Left ventricle myocardium inferior (tissue), 1 donor: Measurements from ENCODE around the gene IQCH. TPM values are rescaled to one million over a fixed set of nuclear protein-coding genes. Genes with fewer than 3 reads are reported as not detected.
"Not testable (repeated sequence)": the region's sequence is repeated elsewhere in the genome, so short reads cannot be mapped to it uniquely, and the experiment has no call there.

Experiments
- DNase-seq: peaks from one replicate; pipeline ENCODE4 v3.0.0-alpha.2; 2020
- H3K27ac ChIP-seq: fragments of 200-600 bp; replicated peaks from 2 replicates; pipeline ENCODE4 v1.8.0; 2021
- H3K27me3 ChIP-seq: fragments of 200-600 bp; 2 replicates; pipeline ENCODE4 v1.8.0; 2021; ENCODE audit warnings: low read depth
- H3K36me3 ChIP-seq: fragments of 200-600 bp; 2 replicates; pipeline ENCODE4 v1.8.0; 2021
- H3K4me1 ChIP-seq: fragments of 200-600 bp; 2 replicates; pipeline ENCODE4 v1.8.0; 2021
- H3K4me3 ChIP-seq: fragments of 200-600 bp; 2 replicates; pipeline ENCODE4 v1.8.0; 2021; ENCODE audit warnings: mild to moderate bottlenecking, moderate library complexity
- H3K9me3 ChIP-seq: fragments of 200-600 bp; replicated peaks from 2 replicates; pipeline ENCODE4 v1.8.0; 2021
- CTCF ChIP-seq: fragments of 200-600 bp; IDR thresholded peaks from 2 replicates; pipeline ENCODE4 v1.8.0; 2021; ENCODE audit warnings: antibody characterized with exemption, mild to moderate bottlenecking, borderline replicate concordance
- intact Hi-C: fragments of 100-400 bp; cut with micrococcal nuclease; formaldehyde crosslinking; loops from one replicate; pipeline ENCODE4 v1.11.0; 2022
- total RNA-seq: library from RNA; stranded (reverse); fragmentation: NEBNext Ultra II Directional; extraction: Animal tissue kit (Norgen Biotek cat#: 25700); gene quantifications from one replicate; pipeline ENCODE4 v1.2.1, GENCODE V29; 2021
- donor health status: DM: no; HTN: yes; CAD: no; lungs with severe emphysema.

The IQCH gene
- total RNA-seq, 1 donor from 2014 or later = 1.1 TPM

- no peak for DNase-seq
- TF ChIP-seq CTCF = no peak
- Histone ChIP-seq H3K27me3 (no peaks in the 10 kb centered on the region), H3K9me3 (no peaks in the 10 kb centered on the region), H3K36me3 (no peaks in the 10 kb centered on the region), H3K27ac (no peak overlapping the region), H3K4me3 (no peak overlapping the region), H3K4me1 (peaks cover 30% of the 10 kb centered on the region)
- intact Hi-C loops = no loop called here
Observed at GRCh38 chr15:67256051-67256450, 1.5 kb downstream of the IQCH start.

GRCh38 chr15:67258412-67258811 is 3.8 kb downstream of the IQCH start:
- H3K27me3 ChIP-seq, H3K4me3 ChIP-seq, DNase-seq, intact Hi-C loops, H3K36me3 ChIP-seq, H3K9me3 ChIP-seq, H3K27ac ChIP-seq: not testable (repeated sequence)
- H3K4me1 ChIP-seq = peaks cover 19% of the 10 kb centered on the region

- intact Hi-C loops = no loop called here
- no peak for TF ChIP-seq CTCF
- Histone ChIP-seq H3K27ac (no peak overlapping the region), H3K9me3 (no peaks in the 10 kb centered on the region), H3K4me1 (peaks cover 9% of the 10 kb centered on the region), H3K27me3 (no peaks in the 10 kb centered on the region), H3K4me3 (no peak overlapping the region), H3K36me3 (no peaks in the 10 kb centered on the region)
- no peak for DNase-seq
Observed at GRCh38 chr15:67259379-67259778, 4.8 kb downstream of the IQCH start.

- intact Hi-C loops = no loop called here
- Histone ChIP-seq H3K36me3 (no peaks in the 10 kb centered on the region), H3K4me1 (peaks cover 7% of the 10 kb centered on the region), H3K9me3 (no peaks in the 10 kb centered on the region), H3K4me3 (no peak overlapping the region), H3K27me3 (no peaks in the 10 kb centered on the region), H3K27ac (no peak overlapping the region)
- no peak for TF ChIP-seq CTCF
- no peak for DNase-seq
Observed at GRCh38 chr15:67259806-67260205, 5.2 kb downstream of the IQCH start.

GRCh38 chr15:67266870-67267269 is 12.3 kb downstream of the IQCH start:
- TF ChIP-seq CTCF = no peak
- no peaks in the 10 kb centered on the region for H3K27me3 ChIP-seq
- DNase-seq = no peak
- no peaks in the 10 kb centered on the region for H3K36me3 ChIP-seq
- H3K4me3 ChIP-seq = no peak overlapping the region
- no peaks in the 10 kb centered on the region for H3K9me3 ChIP-seq
- H3K4me1 ChIP-seq = no peaks in the 10 kb centered on the region
- intact Hi-C loops = no loop called here
- no peak overlapping the region for H3K27ac ChIP-seq

GRCh38 chr15:67267440-67267839 is 12.9 kb downstream of the IQCH start:
- Histone ChIP-seq H3K27me3 (no peaks in the 10 kb centered on the region), H3K4me3 (no peak overlapping the region), H3K36me3 (no peaks in the 10 kb centered on the region), H3K9me3 (peaks cover 3% of the 10 kb centered on the region), H3K27ac (no peak overlapping the region), H3K4me1 (no peaks in the 10 kb centered on the region)
- DNase-seq = no peak
- intact Hi-C loops = no loop called here
- TF ChIP-seq CTCF = no peak
